ENCODE measurements around the gene CBARP. TPM values are rescaled to one million over a fixed set of nuclear protein-coding genes. Genes with fewer than 3 reads are reported as not detected.

The CBARP gene
- total RNA-seq, 1 experiment from 2014 or later = 23.8 TPM

GRCh38 chr19:1181606-1182005, 56.2 kb downstream of the CBARP start:
- peak overlapping the region in 1 of 2 experiments; percentile 30; a peak in 1 of 4 replicates for H3K4me3 ChIP-seq (replicated peaks in 1 of 2; ENCODE audit: low read depth in 1 of 2, low read length in 2 of 2)
- POLR2A ChIA-PET = interaction anchor here (1.0 kb wide), 1 partner anchor 77 kb away, joined by 3 read pairs; no protein-coding TSS in a partner anchor
- no peaks in the 10 kb centered on the region for H4K20me1 ChIP-seq (ENCODE audit: insufficient read depth)
- no peak overlapping the region for H2AFZ ChIP-seq (ENCODE audit: low read depth, low read length, poor library complexity, severe bottlenecking)
- RAD21 ChIA-PET (ENCODE audit: low non-redundant PET in 1 of 2, low total read pairs in 2 of 2, uncharacterized antibody in 2 of 2, unreplicated experiment in 2 of 2) = no interaction called here
- TF ChIP-seq RAD21 (IDR thresholded peaks at IDR 0.05; ENCODE audit: low read depth) (no peak), SP1 (IDR thresholded peaks at IDR 0.05; ENCODE audit: low read depth) (peak; percentile 85), CBX3 (IDR thresholded peaks at IDR 0.05; ENCODE audit: low read depth) (peak; percentile 92; the same call in 1 of the 2 replicates), YY1 (IDR thresholded peaks at IDR 0.05; ENCODE audit: extremely low read depth, insufficient replicate concordance, low read depth, low read length) (peak; percentile 44), POLR2AphosphoS5 (IDR thresholded peaks at IDR 0.05; ENCODE audit: low read depth, low read length) (peak; percentile 42), EZH2phosphoT487 (IDR thresholded peaks at IDR 0.05; ENCODE audit: borderline replicate concordance) (no peak), MAX (IDR thresholded peaks at IDR 0.05) (peak; percentile 97)
- no TSS peak for BruUV-seq (replicated peaks)
- intact Hi-C loops (cut with micrococcal nuclease) = loop anchor here (5.0 to 10.0 kb wide), 2 partner anchors 79 to 257 kb away; partner anchors contain the start of genes ARID3A and GPX4
- H3K27me3 ChIP-seq (ENCODE audit: insufficient read depth, low read length) = no peaks in the 10 kb centered on the region
- H3K4me1 ChIP-seq (ENCODE audit: control insufficient read depth in 1 of 2, insufficient read depth in 2 of 2, low read length in 2 of 2) = peaks cover 79 to 95% of the 10 kb centered on the region in 2 experiments
- H3K27ac ChIP-seq (ENCODE audit: low read depth, low read length) = peak overlapping the region; percentile 93
- peak overlapping the region; percentile 70 for H3K9ac ChIP-seq (ENCODE audit: low read length)
- no peaks in the 10 kb centered on the region for H3K36me3 ChIP-seq (ENCODE audit: control insufficient read depth in 1 of 2, insufficient read depth in 2 of 2, low read length in 2 of 2)
- ATAC-seq (peak; percentile 32), DNase-seq (ENCODE audit: low read depth, low spot score) (no peak)
- H3K79me2 ChIP-seq (ENCODE audit: insufficient read depth, low read length) = no peaks in the 10 kb centered on the region
- CTCF ChIA-PET = interaction anchor here (3.5 kb wide), 1 partner anchor 69 kb away, joined by 12 read pairs; no protein-coding TSS in a partner anchor
- H3K9me2 ChIP-seq (ENCODE audit: insufficient read depth) = no peaks in the 10 kb centered on the region
- peak overlapping the region; percentile 89 for H3K4me2 ChIP-seq (ENCODE audit: low read length)
- no peaks in the 10 kb centered on the region for H3K9me3 ChIP-seq (ENCODE audit: control insufficient read depth in 1 of 2, insufficient read depth in 1 of 2, low read depth in 1 of 2, low read length in 2 of 2)

Other genes with a start within 250 kb of the CBARP start
- 0.69 TPM for gene GRIN3B, start 237.6 kb downstream of the CBARP start, total RNA-seq (2021; ENCODE audit: unreplicated experiment)
- gene TMEM259, start 216.9 kb downstream of the CBARP start, total RNA-seq (2021; ENCODE audit: unreplicated experiment) = 202 TPM
- not detected for gene RNU6-2, start 216.5 kb downstream of the CBARP start, total RNA-seq (2021; ENCODE audit: unreplicated experiment)
- 212 TPM for gene CNN2, start 211.4 kb downstream of the CBARP start, total RNA-seq (2021; ENCODE audit: unreplicated experiment)
- 91.4 TPM for gene ABCA7, start 197.9 kb downstream of the CBARP start, total RNA-seq (2021; ENCODE audit: unreplicated experiment)
- 30.4 TPM for gene ARHGAP45, start 170.8 kb downstream of the CBARP start, total RNA-seq (2021; ENCODE audit: unreplicated experiment)
- 281 TPM for gene POLR2E, start 142.6 kb downstream of the CBARP start, total RNA-seq (2021; ENCODE audit: unreplicated experiment)
- gene GPX4, start 134.0 kb downstream of the CBARP start, total RNA-seq (2021; ENCODE audit: unreplicated experiment) = 481 TPM
- 66.4 TPM for gene SBNO2, start 63.7 kb downstream of the CBARP start, total RNA-seq (2021; ENCODE audit: unreplicated experiment)
- gene STK11, start 32.2 kb downstream of the CBARP start, total RNA-seq (2021; ENCODE audit: unreplicated experiment) = 86.9 TPM
- 428 TPM for gene ATP5F1D, start 3.7 kb upstream of the CBARP start, total RNA-seq (2021; ENCODE audit: unreplicated experiment)
- gene MIDN, start 10.6 kb upstream of the CBARP start, total RNA-seq (2021; ENCODE audit: unreplicated experiment) = 146 TPM
- 276 TPM for gene CIRBP, start 31.3 kb upstream of the CBARP start, total RNA-seq (2021; ENCODE audit: unreplicated experiment)
- gene FAM174C, start 37.5 kb upstream of the CBARP start, total RNA-seq (2021; ENCODE audit: unreplicated experiment) = 77.1 TPM
- gene EFNA2, start 47.9 kb upstream of the CBARP start, total RNA-seq (2021; ENCODE audit: unreplicated experiment) = 12.2 TPM
- gene NDUFS7, start 145.9 kb upstream of the CBARP start, total RNA-seq (2021; ENCODE audit: unreplicated experiment) = 114 TPM
- 102 TPM for gene GAMT, start 163.5 kb upstream of the CBARP start, total RNA-seq (2021; ENCODE audit: unreplicated experiment)
- 191 TPM for gene DAZAP1, start 169.6 kb upstream of the CBARP start, total RNA-seq (2021; ENCODE audit: unreplicated experiment)
- gene RPS15, start 200.4 kb upstream of the CBARP start, total RNA-seq (2021; ENCODE audit: unreplicated experiment) = 1,862 TPM
- gene APC2, start 212.1 kb upstream of the CBARP start, total RNA-seq (2021; ENCODE audit: unreplicated experiment) = 1.6 TPM
- gene C19orf25, start 241.2 kb upstream of the CBARP start, total RNA-seq (2021; ENCODE audit: unreplicated experiment) = 48.8 TPM